GM18870 (cell line): ENCODE measurements around the gene SAXO1.
A peak's percentile ranks its signal among the peaks of the same experiment; 100 is the strongest.

Experiments used
- ATAC-seq: cut with Tn5 transposase; IDR thresholded peaks from one replicate; pipeline ENCODE4 v1.9.1; 2021; ENCODE audit warnings: moderate library complexity; ENCODE audit not compliant: unreplicated experiment

The SAXO1 gene

DNA sequence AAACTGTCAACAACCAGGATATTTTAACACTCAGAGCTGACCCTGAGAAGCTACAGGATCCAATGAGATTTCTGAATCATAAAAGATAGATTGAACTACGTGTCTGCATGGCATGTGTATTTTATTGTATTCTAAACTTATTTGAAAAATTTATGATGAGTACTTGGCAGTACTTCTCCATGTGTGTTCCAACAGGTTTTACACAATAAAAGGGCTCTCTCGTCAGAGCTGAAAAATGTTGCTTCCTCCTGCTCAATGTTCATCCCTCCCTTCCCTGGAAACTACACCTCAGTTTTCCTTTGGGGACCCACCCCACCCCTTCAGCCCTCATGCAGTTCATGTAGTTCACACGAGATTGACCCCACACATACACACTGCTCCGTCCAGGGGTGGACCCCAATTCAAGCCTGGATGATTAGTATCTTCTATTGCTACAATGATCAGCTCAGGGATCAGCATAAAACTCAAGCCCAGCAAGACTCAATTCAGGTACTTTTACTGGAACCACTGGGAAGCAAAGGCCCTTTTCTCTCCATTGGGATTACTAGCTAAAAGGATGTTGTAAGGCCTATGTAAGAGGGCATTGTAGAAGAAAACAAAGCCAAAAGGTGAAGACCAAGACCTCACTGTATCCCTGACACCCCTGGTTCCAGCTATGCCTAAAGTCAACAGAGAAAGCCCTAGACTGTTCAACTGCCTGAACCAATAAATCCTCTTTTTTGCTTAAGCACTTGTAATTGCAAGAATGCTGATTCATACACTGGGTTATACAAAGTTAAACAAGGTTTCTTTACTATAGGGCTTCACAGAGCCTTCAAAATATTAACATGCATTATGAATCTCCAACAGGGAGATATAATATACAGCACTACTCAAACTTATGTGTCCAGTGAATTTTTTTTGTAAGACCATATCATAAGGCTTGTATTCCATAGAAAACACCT is 112.6 kb downstream of the SAXO1 start:
- no peak for ATAC-seq

- ATAC-seq, result no peak
These were observed 121.2 kb downstream of the SAXO1 start for GRCh38 chr9:18911714-18912342.

GRCh38 chr9:18910916-18911315 is 122.1 kb downstream of the SAXO1 start:
- ATAC-seq, result no peak

GRCh38 chr9:18910435-18910834 is 122.6 kb downstream of the SAXO1 start:
- no peak for ATAC-seq

DNA sequence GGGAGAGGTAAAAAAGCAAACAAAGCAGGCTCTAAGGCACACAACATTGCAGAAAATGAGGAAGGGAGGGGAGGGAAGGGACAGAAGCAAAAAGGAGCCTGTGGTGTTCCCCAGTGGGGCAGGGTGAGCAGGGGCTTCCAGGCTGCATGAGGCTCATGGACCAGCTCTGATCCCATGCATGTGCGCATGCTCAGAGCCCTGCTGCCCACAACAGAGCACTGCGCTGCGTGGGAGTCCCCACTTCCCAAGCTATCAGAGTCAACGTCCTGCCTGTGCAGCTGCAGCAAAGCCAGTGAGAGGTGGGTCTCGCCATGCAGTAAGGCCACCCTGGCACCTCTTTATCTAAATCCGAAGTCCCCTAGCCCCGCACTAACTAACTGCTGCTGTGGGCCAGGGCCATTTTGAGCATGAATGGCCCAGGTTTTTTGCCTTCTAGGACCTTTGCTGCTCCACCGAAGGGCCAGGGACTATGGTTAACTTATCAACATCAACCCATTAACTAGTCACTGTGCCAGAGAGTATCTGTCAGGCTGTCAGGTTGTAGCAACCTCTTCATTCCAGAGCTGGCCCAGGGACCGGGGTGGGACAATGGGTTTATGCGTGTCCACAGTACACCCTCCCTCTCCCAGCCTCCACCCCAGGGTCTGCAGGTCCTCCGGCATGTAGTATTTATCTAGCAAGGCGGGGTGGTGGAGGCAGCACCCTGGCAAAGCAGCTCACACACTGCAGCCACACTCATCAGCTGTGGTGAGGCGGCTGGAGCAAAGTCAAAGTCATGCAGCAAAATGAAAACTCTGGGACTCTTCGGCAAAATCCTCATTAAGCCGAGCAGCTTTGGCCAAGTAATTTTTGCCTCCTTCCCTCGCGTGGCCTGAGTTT is 123.6 kb downstream of the SAXO1 start:
- ATAC-seq, result no peak

- ATAC-seq, result no peak
These were observed 124.9 kb downstream of the SAXO1 start for GRCh38 chr9:18907927-18908625.

- no peak for ATAC-seq
These were observed 126.2 kb downstream of the SAXO1 start for GRCh38 chr9:18906656-18907395.

DNA sequence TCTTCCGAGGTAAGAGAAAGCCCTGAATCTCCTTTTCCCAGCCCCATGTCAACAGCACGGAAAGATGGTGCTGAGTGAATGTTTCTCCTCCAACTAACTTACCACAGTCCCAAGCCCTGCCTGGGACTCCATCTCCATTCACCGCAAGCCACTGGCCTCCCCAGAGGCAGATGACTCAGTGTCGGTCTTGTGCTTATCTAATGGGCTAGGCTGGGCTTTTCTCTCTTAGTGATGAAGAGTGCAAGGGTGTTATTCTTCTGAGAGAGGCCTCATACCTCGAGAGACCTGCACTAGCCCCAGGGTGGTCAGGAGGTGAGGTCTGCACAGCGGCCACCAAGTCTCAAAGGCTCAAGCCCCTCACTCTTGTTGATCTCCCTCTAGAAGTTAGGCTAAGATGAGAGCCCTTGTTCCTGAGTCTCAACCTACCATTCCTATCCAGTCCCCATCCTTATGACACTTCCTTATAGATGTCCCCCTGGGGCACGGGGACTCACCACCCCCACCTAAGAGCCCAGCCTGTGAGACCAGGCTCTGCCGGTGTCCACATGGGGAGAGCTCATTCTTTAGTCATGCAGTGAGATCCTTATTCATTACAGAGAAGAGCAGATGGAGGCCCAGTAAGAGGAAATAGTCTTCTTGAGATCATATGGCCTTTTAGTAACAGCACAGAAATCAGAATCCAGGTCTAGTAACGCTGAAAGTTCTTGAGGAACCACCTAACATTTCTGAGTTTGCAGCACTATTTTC is 127.0 kb downstream of the SAXO1 start:
- ATAC-seq, result no peak

- no peak for ATAC-seq
These were observed 127.8 kb downstream of the SAXO1 start for GRCh38 chr9:18905028-18905882.

- no peak for ATAC-seq
These were observed 129.6 kb downstream of the SAXO1 start for GRCh38 chr9:18903450-18903849.

- ATAC-seq, result no peak
These were observed 136.4 kb downstream of the SAXO1 start for GRCh38 chr9:18896531-18897179.

DNA sequence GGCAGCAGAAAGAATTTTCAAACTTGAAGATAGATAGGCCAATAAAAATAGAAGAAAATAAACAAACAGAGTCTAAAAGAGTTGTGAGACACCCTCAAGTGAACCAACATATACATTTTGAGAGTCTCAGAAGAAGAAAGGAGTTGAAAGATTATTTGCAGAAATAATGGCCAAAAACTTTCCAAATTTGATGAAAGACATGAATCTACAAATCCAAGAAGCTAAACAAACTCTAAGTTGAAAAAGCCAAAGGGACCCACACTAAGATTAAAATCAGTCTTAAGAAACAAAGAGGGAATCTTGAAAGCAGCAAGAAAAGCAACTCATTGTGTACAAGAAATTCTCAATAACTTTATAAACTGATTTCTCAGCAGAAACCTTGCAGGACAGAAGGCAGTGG is 137.0 kb downstream of the SAXO1 start:
- ATAC-seq, result no peak

- ATAC-seq, result no peak
These were observed 139.5 kb downstream of the SAXO1 start for GRCh38 chr9:18893491-18893890.

DNA sequence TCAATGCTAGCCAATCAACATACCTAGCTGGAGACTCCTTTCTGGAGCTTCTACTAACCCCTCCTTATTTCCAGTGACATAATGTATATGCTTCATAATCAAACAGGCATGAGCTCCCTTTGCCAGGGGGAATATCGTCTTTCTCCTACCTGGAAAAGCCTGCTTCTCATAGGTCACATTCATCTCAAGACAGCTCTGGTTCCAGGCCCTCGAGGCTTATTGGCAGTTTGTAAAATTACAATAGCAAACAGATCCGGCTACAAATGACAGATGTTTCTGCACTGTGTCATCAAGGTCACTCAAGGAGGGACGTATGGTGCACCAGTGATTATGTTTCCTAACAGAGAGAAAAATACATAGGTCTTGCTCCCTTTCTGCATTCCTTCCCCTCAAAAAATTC is 140.0 kb downstream of the SAXO1 start:
- no peak for ATAC-seq

DNA sequence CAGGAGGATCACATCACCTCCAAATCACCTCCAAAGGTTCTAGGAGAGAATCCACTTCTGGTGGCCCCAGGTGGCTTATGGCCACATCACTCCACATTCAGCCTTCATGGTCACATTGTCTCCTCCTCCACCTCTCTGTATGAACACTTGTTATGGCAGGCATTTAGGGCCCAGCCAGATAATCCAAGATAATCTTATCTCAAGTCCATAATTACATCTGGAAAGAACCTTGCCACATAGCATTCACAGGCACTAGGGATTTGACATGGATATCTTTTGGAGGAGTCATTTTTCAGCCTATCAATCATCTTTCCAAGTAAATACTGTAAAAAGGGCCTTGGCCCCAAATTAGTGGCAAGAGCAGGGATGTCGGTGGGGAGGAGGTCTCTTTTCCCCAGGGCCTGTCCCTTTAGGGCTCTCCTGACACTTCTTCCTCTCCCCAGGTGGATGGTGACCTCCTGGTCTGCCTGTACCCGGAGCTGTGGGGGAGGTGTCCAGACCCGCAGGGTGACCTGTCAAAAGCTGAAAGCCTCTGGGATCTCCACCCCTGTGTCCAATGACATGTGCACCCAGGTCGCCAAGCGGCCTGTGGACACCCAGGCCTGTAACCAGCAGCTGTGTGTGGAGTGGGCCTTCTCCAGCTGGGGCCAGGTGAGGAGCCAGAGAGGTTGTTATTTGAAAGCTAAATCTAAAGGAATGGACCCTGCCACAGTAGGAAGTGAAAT is 140.9 kb downstream of the SAXO1 start:
- no peak for ATAC-seq

GRCh38 chr9:18890372-18890771 is 142.6 kb downstream of the SAXO1 start:
- ATAC-seq, result peak; percentile 92

- no peak for ATAC-seq
These were observed 143.5 kb downstream of the SAXO1 start for GRCh38 chr9:18889550-18889949.
